WTC11 (cell line): Measurements from ENCODE around the gene ZFYVE28.

Experiments
- CBFB ChIP-seq: sonication (generic); formaldehyde crosslinking; IDR thresholded peaks from 2 replicates; pipeline ENCODE4 v1.8.1; 2022; ENCODE audit warnings: mild to moderate bottlenecking, low read depth, missing genetic modification reagents
- CTCF ChIP-seq: fragments of 200-600 bp; IDR thresholded peaks from 2 replicates; pipeline ENCODE4 v1.8.0; 2022; ENCODE audit warnings: antibody characterized with exemption
- IRF2 ChIP-seq: sonication (generic); formaldehyde crosslinking; IDR thresholded peaks from 2 replicates; pipeline ENCODE4 v1.8.0; 2022; ENCODE audit warnings: low read depth, missing genetic modification reagents, borderline replicate concordance
- JUN ChIP-seq: sonication (generic); formaldehyde crosslinking; IDR thresholded peaks from 2 replicates; pipeline ENCODE4 v1.8.0; 2023; ENCODE audit warnings: mild to moderate bottlenecking, missing genetic modification reagents
- SMAD3 ChIP-seq: sonication (generic); formaldehyde crosslinking; IDR thresholded peaks from 2 replicates; pipeline ENCODE4 v1.8.0; 2022; ENCODE audit warnings: missing genetic modification reagents, mild to moderate bottlenecking, borderline replicate concordance
- SMAD4 ChIP-seq: sonication (generic); formaldehyde crosslinking; IDR thresholded peaks from 2 replicates; pipeline ENCODE4 v1.8.0; 2022; ENCODE audit warnings: mild to moderate bottlenecking, missing genetic modification reagents
- SP1 ChIP-seq: sonication (generic); formaldehyde crosslinking; conservative IDR thresholded peaks from 2 replicates; pipeline ENCODE4 v1.8.1; 2022; ENCODE audit warnings: missing genetic modification reagents
- TCF7 ChIP-seq: sonication (generic); formaldehyde crosslinking; IDR thresholded peaks from 2 replicates; pipeline ENCODE4 v1.8.0; 2022; ENCODE audit warnings: mild to moderate bottlenecking, low read depth, missing genetic modification reagents, moderate library complexity
- USF1 ChIP-seq: sonication (generic); formaldehyde crosslinking; IDR thresholded peaks from 2 replicates; pipeline ENCODE4 v1.8.0; 2022; ENCODE audit warnings: mild to moderate bottlenecking, missing genetic modification reagents
- ZBTB21 ChIP-seq: sonication (generic); formaldehyde crosslinking; IDR thresholded peaks from 2 replicates; pipeline ENCODE4 v1.8.1; 2023; ENCODE audit warnings: mild to moderate bottlenecking, missing genetic modification reagents, borderline replicate concordance
- TF ChIP-seq, protein P1 (sequence below): sonication (generic); formaldehyde crosslinking; IDR thresholded peaks from 2 replicates; pipeline ENCODE4 v1.8.1; 2023; ENCODE audit warnings: mild to moderate bottlenecking, missing genetic modification reagents, moderate library complexity

DNA sequence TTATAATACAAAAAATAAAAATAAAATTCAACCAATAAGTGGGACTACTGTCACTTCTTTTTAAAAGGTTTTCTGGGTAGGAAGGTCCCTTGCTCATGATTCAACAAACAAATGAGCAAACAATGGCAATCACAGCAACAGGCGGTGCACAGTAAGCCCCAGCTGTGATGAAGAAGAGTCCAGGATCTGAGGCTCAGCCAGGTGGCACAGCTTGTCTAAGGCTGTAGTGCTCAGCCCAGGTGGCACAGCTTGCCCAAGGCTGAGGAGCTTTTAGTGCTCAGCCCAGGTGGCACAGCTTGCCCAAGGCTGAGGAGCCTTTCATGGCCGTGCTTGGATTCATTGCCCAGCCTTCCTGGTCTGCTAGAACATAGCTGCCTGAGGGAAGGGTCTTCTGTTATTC lies 75.0 kb downstream of the ZFYVE28 start:
- TF ChIP-seq SP1 (CRISPR knock-in tag): no peak
- TF ChIP-seq SMAD4 (CRISPR knock-in tag): no peak
- no peak for TF ChIP-seq CTCF
- TF ChIP-seq CBFB: no peak
- no peak for TF ChIP-seq JUN (CRISPR knock-in tag)
- no peak for TF ChIP-seq ZBTB21 (CRISPR knock-in tag)
- no peak for TF ChIP-seq TCF7 (CRISPR knock-in tag)
- TF ChIP-seq, protein P1, sequence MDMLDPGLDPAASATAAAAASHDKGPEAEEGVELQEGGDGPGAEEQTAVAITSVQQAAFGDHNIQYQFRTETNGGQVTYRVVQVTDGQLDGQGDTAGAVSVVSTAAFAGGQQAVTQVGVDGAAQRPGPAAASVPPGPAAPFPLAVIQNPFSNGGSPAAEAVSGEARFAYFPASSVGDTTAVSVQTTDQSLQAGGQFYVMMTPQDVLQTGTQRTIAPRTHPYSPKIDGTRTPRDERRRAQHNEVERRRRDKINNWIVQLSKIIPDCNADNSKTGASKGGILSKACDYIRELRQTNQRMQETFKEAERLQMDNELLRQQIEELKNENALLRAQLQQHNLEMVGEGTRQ (CRISPR knock-in tag): no peak
- no peak for TF ChIP-seq SMAD3
- no peak for TF ChIP-seq USF1 (CRISPR knock-in tag)
- no peak for TF ChIP-seq IRF2
